Small intestine (tissue), 7 donors: ENCODE measurements around the gene MAP3K9. TPM values are rescaled to one million over a fixed set of nuclear protein-coding genes. Genes with fewer than 3 reads are reported as not detected.
A peak's percentile ranks its signal among the peaks of the same experiment; 100 is the strongest.

Source experiments
- DNase-seq, 2 donors: peaks; one replicate each; pipeline versions ENCODE4 v3.0.0 to v3.0.0-alpha.2; 2013
- FAIRE-seq: peaks from 2 replicates; lab custom pipeline; 2012; peaks lifted over from hg19 to GRCh38; lab: Jason Lieb, UNC
- H3K27ac ChIP-seq, 3 donors: one replicate each; pipeline ENCODE4 v1.5.1; 2013; ENCODE audit warnings: low read length in 2 of 3, mild to moderate bottlenecking in 2 of 3, control low read depth in 1 of 3, inconsistent platforms in 1 of 3, low read depth in 1 of 3, moderate library complexity in 1 of 3
- H3K27me3 ChIP-seq, 3 donors: one replicate each; pipeline ENCODE4 v1.6.1; 2013; ENCODE audit warnings: low read length in 3 of 3, inconsistent platforms in 1 of 3; ENCODE audit not compliant: control insufficient read depth in 3 of 3, insufficient read depth in 3 of 3
- H3K36me3 ChIP-seq, 3 donors: one replicate each; pipeline ENCODE4 v1.6.1; 2013; ENCODE audit warnings: low read length in 3 of 3, inconsistent platforms in 1 of 3, low read depth in 1 of 3, mild to moderate bottlenecking in 1 of 3, moderate library complexity in 1 of 3; ENCODE audit not compliant: control insufficient read depth in 3 of 3, insufficient read depth in 2 of 3
- H3K4me1 ChIP-seq, 3 donors: one replicate each; pipeline ENCODE4 v1.6.1; 2013; ENCODE audit warnings: low read length in 2 of 3, inconsistent platforms in 1 of 3, low read depth in 1 of 3, mild to moderate bottlenecking in 1 of 3, moderate library complexity in 1 of 3; ENCODE audit not compliant: control insufficient read depth in 3 of 3, insufficient read depth in 2 of 3
- H3K4me3 ChIP-seq, 3 donors: one replicate each; pipeline ENCODE4 v1.5.1; 2013; ENCODE audit warnings: low read length in 3 of 3, control low read depth in 1 of 3, inconsistent platforms in 1 of 3, low read depth in 1 of 3, mild to moderate bottlenecking in 1 of 3, moderate library complexity in 1 of 3
- H3K9me3 ChIP-seq, 2 donors: one replicate each; pipeline ENCODE4 v1.6.1; 2013; ENCODE audit warnings: low read depth in 1 of 2, low read length in 1 of 2; ENCODE audit not compliant: control insufficient read depth in 2 of 2, insufficient read depth in 1 of 2
- WGBS, 3 donors: extraction: QIAGEN DNeasy Blood & Tissue Kit; methylation state at CpG; one replicate each; pipeline ENCODE4 v1.1.7; 2013; 5-methylcytosine and 5-hydroxymethylcytosine counted together
- polyA plus RNA-seq, 4 donors: library from polyadenylated mRNA; stranded (reverse) in 3 of 4; unstranded in 1 of 4; fragments of 200-250 nt in 3 of 4; fragments of 120-200 nt in 1 of 4; gene quantifications; one replicate each; pipeline versions ENCODE4 v1.2.1 to v1.2.3, GENCODE V29; 2013
- donor health status: healthy with polysubstance abuse.
- donor health status: control.
- donor health status: control.
- donor health status: Bipolar disorder and iron deficiency.
- donor health status: healthy.

The MAP3K9 gene
- polyA plus RNA-seq, 4 donors: 0.81 to 4.5 (median 2.6) TPM

DNA sequence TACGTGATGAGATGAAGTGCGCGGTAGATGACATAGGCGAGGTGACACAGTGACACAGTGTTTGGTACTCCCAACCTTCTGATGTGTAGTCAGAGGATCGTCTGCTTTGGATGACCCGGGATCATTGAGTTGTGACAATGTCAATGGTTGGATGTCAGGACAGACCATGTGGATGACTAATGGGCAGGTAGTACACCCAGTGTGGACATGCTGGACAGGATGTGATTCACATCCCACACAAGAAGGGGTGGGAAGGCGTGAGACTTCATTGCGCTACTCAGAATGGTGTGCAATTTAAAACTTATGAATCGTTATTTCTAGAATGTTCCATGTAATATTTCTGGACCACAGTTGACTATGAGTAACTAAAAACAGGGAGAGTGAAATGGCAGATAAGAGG lies 23.8 kb downstream of the MAP3K9 start:
- Histone ChIP-seq H3K9me3 (no peaks in the 10 kb centered on the region), H3K27ac (no peak overlapping the region), H3K27me3 (no peaks in the 10 kb centered on the region), H3K4me3 (no peak overlapping the region), H3K4me1 (no peaks in the 10 kb centered on the region), H3K36me3 (peaks cover 0 to 7% (median 0%) of the 10 kb centered on the region in 3 donors)
- FAIRE-seq (no peak), DNase-seq (no peak)
- 92 to 96% (median 96%) methylated on average over 9 of the region's 9 CpGs for WGBS, 3 donors

DNA sequence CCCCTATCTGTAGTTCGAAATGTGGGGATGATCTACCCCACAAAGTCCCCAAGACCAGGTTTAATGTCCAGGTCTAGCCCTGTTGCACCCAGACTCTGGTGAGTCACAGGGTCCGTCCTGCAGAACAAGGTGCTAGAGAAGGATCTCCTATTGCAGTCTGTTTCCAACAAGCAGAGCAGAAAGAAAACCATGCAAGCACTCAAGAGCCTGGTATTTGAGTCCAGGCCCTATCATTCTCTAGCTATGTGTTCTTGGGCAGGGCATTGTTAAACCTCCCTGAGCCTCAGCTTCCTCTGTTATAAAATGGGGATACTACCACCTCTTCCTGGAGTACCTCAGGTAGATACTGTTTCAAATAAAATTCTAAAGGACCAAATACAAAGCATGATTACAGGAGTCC lies 24.4 kb downstream of the MAP3K9 start:
- DNase-seq: no peak
- H3K27ac ChIP-seq: no peak overlapping the region
- H3K9me3 ChIP-seq: no peaks in the 10 kb centered on the region
- H3K27me3 ChIP-seq: no peaks in the 10 kb centered on the region
- peaks cover 0 to 5% (median 0%) of the 10 kb centered on the region in 3 donors for H3K36me3 ChIP-seq
- FAIRE-seq: no peak
- no peak overlapping the region for H3K4me3 ChIP-seq
- WGBS, 3 donors: 80 to 85% (median 84%) methylated on average over 2 of the region's 2 CpGs
- H3K4me1 ChIP-seq: no peaks in the 10 kb centered on the region

DNA sequence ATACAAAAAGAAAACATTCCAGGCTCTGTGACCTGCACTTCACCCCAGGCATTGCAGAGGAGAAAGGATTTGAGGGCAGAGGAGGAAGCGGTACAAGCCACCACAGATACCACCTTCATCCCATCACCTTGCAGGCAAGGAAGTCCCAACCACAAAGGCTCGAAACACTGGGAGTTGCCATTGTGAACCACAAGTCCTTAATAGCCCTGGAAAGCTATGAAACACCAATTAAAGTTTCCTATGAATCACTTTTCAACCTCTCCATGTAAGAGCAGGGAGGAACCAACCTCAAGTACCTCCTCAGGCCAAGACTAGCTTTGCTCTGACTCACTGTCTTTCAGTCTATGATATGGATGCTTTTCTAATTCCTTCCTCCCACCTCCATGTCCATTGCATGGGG lies 27.0 kb downstream of the MAP3K9 start:
- no peaks in the 10 kb centered on the region for H3K9me3 ChIP-seq
- no peaks in the 10 kb centered on the region for H3K4me1 ChIP-seq
- no peak for DNase-seq
- no peak overlapping the region for H3K4me3 ChIP-seq
- H3K27ac ChIP-seq: no peak overlapping the region
- 65 to 88% (median 78%) methylated on average over 2 of the region's 2 CpGs for WGBS, 3 donors
- no peaks in the 10 kb centered on the region for H3K27me3 ChIP-seq
- no peak for FAIRE-seq
- H3K36me3 ChIP-seq: peaks cover 0 to 5% (median 0%) of the 10 kb centered on the region in 3 donors

DNA sequence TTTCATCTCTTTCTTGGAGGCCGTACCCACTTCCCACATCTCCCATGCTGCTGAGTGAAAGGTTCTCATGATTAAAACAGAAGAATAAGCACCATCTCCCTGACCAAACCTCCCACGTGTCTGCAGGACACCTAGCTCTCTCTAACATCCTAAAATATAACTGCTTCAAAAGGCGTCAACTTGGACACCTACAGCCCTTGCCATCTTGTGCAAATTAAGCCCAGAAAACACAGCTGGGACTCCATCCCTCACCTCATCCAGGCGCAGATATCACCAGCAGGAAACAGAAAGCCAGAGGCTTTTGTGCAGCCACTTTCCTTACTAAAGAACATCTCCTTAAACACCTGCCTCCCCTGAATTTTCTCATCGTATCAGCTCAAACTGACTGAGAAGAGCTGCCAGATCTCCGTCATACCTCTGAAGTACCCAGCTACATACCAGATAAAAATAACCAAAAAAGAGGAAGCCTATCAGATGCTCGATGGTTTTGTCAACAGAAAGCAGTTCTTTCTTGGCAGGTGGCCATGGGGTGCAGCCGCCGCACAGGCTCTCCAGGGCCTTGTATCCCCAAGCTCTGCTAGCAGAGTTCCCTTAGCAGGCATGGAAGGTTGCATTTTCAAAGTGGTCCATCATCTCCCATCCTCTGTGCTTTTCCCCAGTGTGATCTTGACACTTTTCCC lies 28.8 kb downstream of the MAP3K9 start:
- Histone ChIP-seq H3K4me1 (no peaks in the 10 kb centered on the region), H3K36me3 (peaks cover 0 to 5% (median 0%) of the 10 kb centered on the region in 3 donors), H3K9me3 (no peaks in the 10 kb centered on the region), H3K4me3 (no peak overlapping the region), H3K27me3 (no peaks in the 10 kb centered on the region), H3K27ac (no peak overlapping the region)
- no peak for FAIRE-seq
- peak in 1 of 2 donors; percentile 13 for DNase-seq
- WGBS, 3 donors: 35 to 45% (median 45%) methylated on average over 9 of the region's 9 CpGs

DNA sequence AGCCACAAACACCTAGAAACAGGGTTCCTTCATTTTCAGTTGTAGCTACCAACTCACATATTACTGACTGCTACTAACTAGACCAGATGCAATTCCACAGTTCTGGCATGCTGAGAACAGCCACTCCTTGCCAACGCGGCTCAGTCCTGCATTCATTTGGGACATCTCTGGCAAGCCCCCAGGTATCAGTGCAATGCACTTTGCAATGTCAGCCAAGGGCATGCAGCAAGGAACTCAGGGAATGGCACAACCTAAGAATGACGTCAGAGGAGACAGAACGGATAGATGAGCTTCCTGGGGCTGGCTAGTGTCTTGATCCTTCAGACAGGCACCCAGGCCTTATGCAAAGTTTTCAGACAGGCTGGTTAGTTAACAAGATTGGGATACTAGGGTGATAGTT lies 29.6 kb downstream of the MAP3K9 start:
- H3K4me1 ChIP-seq: no peaks in the 10 kb centered on the region
- H3K27ac ChIP-seq: no peak overlapping the region
- 86 to 91% (median 90%) methylated on average over 4 of the region's 4 CpGs for WGBS, 3 donors
- H3K9me3 ChIP-seq: no peaks in the 10 kb centered on the region
- H3K27me3 ChIP-seq: no peaks in the 10 kb centered on the region
- no peak for DNase-seq
- FAIRE-seq: no peak
- peaks cover 0 to 5% (median 0%) of the 10 kb centered on the region in 3 donors for H3K36me3 ChIP-seq
- H3K4me3 ChIP-seq: no peak overlapping the region

DNA sequence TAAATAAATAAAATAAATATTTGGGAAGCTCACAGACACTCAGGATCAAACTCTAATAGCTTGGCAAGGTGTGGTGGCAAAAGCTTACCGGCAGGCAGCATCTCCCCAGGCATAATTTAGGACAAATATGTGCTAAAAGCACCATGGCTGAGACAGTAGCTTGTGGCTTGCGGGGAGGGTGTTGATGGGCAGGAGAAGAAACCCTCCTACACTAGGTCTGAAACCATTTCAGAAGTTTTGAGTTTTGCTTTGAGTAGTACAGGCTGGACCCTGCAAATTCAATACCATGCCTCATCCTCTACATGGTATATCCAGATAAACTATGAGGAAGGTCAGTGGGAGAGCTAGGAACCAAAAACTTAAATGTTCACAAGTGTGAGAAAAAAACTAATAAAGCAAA lies 33.1 kb downstream of the MAP3K9 start:
- H3K9me3 ChIP-seq: no peaks in the 10 kb centered on the region
- H3K36me3 ChIP-seq: peaks cover 0 to 4% (median 0%) of the 10 kb centered on the region in 3 donors
- H3K27ac ChIP-seq: no peak overlapping the region
- DNase-seq: no peak
- no peak overlapping the region for H3K4me3 ChIP-seq
- 93 to 96% (median 95%) methylated on average over 2 of the region's 2 CpGs for WGBS, 3 donors
- no peak for FAIRE-seq
- H3K4me1 ChIP-seq: no peaks in the 10 kb centered on the region
- H3K27me3 ChIP-seq: no peaks in the 10 kb centered on the region

DNA sequence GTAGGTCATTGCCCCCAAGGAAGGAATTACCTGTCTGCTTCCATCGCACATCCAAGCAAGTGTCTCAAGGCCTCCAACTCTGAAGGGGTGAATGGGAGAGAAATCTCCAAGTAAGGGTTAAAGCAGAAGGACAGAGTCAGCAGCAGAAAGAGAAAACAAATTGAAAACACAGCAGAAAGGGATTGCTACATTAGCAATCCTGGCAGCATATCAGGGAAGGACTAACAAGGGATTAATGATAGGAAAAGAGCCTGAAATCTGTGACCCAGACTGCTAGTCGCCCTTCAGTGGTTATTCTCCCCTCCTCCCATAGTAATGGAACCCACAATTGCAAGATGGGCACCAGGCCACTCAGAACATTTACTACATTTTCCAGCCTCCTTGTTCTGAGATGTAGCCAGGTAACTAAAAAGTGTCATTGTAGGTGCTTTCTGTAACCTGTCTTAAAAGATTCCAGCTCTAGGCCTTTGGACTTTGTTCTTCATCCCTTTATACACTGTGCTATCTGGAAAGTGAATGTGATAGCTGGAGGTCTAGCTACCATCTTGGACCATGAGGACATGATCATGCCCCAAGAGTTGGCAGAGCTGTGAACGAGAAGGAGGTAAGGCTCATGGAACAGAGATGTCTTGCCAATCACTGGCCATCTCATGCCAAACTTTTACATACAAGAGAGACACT lies 36.0 kb downstream of the MAP3K9 start:
- Histone ChIP-seq H3K27ac (no peak overlapping the region), H3K4me3 (no peak overlapping the region), H3K27me3 (no peaks in the 10 kb centered on the region), H3K9me3 (no peaks in the 10 kb centered on the region), H3K36me3 (peaks cover 0 to 6% (median 0%) of the 10 kb centered on the region in 3 donors), H3K4me1 (no peaks in the 10 kb centered on the region)
- DNase-seq (peak in 1 of 2 donors; percentile 21), FAIRE-seq (no peak)
- 79 to 91% (median 85%) methylated on average over 3 of the region's 3 CpGs for WGBS, 3 donors

DNA sequence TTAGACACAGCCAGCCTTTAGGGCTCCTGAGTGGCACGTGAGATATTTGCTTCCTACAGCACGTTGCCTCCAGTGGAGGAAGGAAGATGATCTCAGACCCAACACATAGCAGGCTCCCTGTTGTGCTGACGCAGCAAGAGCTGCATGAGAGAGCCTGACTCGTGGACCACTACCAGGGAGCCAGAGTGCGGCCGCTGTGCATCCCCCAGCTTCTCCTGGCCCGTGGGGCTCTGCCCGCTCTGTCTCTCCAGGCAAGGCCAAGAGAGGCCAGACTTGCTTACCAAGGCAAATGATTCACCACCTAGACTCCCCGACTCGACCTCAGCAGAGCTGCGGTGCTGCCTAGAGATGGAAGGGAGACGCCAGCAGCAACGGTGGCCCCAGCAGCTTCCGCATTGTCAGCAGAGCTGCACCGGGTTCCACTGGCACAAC lies 37.5 kb downstream of the MAP3K9 start:
- Histone ChIP-seq H3K27ac (no peak overlapping the region), H3K27me3 (no peaks in the 10 kb centered on the region), H3K4me1 (no peaks in the 10 kb centered on the region), H3K4me3 (no peak overlapping the region), H3K36me3 (peaks cover 0 to 6% (median 0%) of the 10 kb centered on the region in 3 donors), H3K9me3 (no peaks in the 10 kb centered on the region)
- 66 to 79% (median 74%) methylated on average over 15 of the region's 15 CpGs for WGBS, 3 donors
- DNase-seq (no peak), FAIRE-seq (no peak)
